GM19025 (cell line): ENCODE data around the gene PSG11.
"Not testable (repeated sequence)": the region's sequence is repeated elsewhere in the genome, so short reads cannot be mapped to it uniquely, and the experiment has no call there.

Experiments used
- ATAC-seq: cut with Tn5 transposase; IDR thresholded peaks from one replicate; pipeline ENCODE4 v1.9.1; 2021; ENCODE audit warnings: mild to moderate bottlenecking, low read depth, moderate library complexity; ENCODE audit not compliant: unreplicated experiment

PSG11 gene

DNA sequence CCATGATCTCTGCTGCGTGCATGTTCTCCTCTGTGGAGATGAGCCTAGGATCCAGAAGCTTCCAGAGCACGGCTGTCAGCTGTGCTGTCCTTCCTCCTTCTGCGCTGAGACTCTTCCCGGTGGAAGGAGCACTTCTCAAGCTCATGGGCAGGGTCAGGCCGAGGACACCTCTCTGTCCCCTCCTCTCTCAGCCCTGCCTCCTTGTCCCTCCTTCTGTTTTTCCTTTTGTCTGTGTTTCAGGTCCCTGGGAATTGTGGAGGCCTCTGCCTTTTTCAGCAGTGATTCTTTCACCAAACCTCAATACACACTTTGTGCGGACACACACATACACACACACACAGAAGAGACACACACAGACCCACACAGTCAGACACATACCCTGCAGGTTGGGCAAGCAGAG is at the start of gene PSG11:
PSG11 (minus strand) TSS at position 101 of the 400 bp plus-strand sequence; CDS start at position 4, 97 bp downstream.
- ATAC-seq, result not testable (repeated sequence)

DNA sequence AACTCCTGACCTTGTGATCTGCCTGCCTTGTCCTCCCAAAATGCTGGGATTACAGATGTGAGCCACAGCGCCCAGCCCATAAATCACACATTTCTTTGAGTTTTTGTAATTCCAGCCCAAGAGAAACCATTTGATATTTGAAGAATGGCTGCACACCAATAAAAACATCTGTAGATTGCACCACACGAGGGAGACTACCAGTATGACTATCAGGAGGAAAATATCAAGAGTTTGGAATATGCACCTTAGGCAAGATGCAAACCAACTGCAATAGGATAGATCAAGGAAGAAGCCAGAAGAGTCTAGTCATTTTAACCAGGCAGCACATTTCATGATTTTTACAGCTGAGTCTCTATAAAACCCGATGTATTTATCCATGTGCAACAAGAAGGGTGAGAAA is 36.1 kb upstream of the PSG11 start:
- ATAC-seq, result not testable (repeated sequence)

DNA sequence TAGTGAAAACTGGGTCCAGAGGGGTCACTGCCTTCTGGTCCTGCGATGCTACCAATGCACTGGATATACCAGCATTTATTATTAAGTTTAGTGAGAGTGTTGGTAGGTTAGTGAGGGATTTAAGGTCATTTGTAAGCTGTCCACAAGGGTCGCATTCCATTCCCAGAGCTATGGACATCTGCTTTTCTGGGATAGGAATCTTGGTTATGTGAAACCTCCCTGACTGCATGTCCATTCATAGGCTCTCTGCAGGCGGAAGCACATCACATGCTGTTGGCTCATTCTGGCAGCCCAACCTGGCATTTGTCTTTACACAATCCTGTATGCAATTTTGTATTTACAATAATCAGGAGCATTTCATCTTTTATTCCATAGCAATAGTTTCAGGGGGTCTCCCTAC is 35.1 kb upstream of the PSG11 start:
- ATAC-seq, result not testable (repeated sequence)

DNA sequence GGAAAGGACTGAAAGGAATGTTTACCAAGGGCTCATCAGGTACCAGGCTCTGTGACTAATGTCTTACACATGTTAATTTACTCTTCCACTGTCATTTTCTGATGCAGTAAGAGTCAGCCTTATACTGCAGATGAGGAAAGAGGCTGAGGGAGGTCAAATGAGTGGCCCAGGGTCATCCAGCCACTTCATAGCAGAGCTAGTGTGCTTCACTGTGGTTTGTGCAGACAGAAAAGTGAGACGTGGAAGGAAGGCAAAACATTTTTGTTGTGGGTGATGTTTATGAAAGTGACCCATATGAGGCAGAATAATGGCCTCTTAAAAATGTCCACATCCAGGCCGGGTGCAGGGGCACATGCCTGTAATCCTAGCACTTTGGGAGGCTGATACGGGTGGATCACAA is 34.0 kb upstream of the PSG11 start:
- not testable (repeated sequence) for ATAC-seq

DNA sequence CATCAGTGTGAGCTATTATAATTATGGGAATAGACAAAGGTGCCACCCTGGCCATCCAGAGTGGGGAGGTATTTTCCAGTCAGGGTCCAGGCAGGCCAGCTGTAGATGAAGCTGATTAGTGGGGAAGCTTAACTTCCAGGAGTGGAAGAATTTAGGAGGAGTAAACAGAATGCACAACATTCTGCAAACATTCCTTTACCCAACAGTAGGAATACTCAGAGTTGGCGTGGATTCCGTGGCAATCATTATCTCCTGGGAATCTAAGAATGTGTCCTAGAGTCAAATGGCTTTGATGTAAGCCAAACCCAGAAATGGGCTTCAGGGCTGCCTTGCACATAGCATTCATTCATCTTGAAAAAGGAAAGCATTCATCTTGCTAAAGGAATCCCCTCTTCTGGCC is 33.2 kb upstream of the PSG11 start:
- ATAC-seq, result not testable (repeated sequence)

DNA sequence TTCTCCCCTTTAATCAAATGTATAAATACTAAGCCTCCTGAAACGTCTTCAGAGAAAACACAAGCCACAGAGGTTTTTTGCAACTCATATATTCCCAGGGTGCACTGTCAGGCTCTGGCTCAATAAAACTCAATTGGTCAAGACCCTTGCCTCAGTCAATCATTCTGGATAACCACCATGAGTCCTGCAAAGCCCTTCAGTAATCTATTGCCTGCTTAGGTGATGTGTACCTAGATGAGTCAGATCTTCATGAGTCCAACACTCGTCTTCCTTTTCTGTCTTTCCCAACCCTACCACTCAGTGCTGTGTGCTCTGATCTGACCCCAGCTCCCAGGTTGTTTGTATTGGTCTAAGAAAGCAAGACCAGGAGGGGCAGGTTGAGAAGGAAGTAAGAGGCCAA is 32.2 kb upstream of the PSG11 start:
- ATAC-seq, result not testable (repeated sequence)

DNA sequence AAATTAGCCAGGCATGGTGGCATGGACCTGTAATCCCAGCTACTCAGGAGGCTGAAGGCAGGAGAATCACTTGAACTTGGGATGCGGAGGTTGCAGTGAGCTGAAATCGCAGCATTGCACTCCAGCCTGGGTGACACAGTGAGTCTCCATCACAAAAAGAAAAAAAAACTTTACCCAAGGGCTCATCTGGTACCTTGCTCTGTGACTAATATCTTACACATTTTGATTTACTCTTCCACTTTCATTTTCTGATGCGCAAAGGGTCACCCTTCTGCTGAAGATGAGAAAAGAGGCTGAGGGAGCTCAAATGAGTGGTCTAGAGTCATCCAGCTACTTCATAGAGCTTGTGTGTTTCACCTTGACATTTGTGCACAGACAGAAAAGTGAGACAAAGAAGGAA is 21.7 kb upstream of the PSG11 start:
- ATAC-seq, result not testable (repeated sequence)

DNA sequence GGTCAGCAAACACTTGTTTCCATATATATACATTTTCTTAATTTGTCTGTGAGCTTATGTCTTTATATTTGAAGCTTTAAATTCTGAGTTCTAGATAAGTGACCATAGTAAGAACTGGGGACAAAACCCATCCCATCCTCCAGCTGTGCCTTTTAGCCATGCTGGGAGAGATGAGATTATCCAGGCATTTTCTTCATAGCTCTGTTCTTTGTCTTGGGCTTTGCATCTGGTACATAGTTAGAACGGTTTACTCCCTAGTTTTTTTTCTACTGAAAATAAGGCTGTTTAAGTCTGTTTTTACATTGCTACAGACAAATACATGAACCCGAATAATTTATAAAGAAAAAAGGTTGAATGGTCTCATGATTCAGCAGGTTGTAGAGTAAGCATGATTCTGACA is 20.3 kb upstream of the PSG11 start:
- not testable (repeated sequence) for ATAC-seq

DNA sequence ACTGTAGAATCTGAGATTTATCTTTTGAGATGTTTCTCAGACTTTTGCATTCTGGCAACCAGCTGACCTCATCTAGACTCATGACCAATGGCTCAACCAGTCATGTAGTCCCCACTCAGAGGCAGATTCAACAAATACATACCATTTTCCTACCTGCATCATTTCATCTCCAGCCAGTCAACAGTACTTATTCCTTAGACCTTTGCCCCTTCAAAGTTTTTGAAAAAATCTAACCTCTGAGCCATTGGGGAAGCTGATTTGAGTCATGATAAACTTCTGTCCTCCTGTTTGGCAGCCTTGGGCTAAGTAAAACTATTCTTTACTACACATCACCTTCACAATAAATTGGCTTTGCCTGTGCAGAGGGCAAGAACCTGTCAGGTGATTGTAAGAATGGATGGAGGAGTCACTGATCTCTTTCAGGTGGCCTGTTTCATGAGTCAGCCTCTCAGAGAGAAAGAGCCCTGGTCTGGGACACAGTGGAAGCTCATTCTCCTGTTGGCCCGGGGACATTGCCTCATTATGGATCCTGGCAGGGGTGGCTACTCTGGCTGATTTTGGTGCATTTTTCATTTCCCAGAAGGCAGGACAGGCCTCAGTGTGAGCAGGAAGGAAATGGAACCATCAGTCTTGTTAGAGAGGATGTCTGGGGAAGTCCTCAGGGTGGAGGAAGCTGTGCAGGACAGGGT is 17.4 kb upstream of the PSG11 start:
- ATAC-seq, result not testable (repeated sequence)

DNA sequence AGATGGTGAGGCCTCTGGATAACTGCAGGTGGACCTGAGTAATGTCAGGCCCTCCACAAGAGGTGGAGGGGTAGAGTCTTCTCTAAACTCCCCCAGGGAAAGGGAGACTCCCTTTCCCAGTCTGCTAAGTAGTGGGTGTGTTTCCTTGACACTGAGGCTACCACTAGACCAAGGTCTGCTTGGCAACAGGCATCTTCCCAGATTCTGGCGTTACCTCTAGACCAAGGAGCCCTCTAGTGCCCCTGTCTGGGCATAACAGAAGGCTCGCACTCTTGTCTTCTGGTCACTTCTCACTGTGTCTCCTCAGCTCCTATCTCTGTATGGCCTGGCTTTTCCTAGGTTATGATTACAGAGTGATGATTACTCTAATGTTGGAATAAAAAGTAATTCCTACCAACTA is 5.4 kb upstream of the PSG11 start:
- not testable (repeated sequence) for ATAC-seq

DNA sequence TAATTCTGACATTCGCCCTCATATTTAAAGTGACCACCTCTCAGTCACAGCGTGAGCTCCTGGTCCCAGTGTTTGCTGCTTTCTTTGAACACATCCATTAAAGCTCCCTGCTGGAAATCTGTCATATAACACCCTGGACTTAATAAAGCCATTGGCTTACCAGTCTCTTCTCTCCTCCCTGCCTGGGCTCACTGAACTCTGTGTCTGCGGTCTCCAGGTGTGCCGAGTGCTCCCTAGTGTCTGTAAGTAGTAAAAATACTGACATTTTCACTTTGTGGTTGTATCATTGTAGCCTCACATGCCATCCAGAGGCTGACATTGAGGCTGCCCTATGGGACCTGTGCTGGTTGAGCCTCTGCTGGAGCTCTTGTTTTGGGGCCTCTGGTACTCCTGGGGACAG is 2.6 kb upstream of the PSG11 start:
- no peak for ATAC-seq

DNA sequence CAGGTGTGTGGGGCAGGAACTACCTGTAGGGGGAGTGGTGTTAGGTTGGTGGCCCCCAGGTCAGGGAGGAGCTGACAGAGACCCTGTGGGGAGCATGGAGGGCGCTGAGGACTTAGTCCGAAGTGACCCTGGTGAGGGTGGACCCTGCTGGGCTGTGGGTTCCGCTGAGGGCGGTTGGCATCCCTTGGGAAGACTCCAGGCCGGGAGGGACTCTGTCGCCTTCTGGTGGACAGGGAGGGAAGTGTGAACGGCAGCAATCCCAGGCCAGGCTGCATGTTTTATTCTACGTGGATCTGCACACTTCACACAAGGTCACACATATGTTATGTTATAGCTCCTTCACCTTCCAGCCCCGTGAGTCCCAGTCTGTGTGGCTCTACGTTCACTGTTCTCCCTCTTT is 1.7 kb upstream of the PSG11 start:
- not testable (repeated sequence) for ATAC-seq

DNA sequence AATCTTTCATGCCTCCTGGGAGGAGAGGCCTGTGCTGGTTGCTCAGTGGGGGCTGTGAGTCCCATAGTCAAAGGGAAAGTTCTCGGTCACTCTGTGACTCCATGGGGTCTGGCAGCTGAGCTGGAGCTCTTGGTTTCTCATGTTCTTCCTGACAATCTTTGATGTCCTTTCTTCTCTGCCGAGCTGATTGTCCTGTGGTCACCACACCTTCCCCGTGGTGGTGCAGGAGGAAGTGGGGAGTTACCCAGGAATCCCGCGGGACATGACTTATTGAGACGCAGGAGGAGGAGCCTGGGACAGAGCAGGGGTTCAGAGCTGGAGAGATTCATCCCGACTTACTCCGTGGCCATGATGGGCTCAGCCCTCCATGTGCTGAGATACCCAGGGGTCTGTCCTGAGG is 792 bp upstream of the PSG11 start:
- not testable (repeated sequence) for ATAC-seq

DNA sequence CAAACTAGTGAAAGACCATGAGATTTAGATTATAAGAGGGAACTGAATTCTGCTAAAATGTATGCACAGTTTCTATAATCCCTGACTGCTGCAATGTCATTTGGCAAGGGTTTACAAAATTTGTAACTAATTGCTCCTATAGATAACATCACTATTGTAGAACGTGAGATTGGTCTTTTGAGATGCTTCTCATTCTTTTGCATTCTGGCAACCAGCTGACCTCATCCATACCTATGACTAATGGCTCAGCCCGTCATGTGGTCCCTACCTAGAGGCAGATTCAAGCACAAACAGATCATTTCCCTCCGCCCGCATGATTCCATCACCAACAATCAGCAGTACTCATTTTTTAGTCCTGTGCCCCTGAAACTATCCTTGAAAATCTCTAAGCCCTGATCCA is 4.2 kb downstream of the PSG11 start:
- ATAC-seq, result not testable (repeated sequence)

DNA sequence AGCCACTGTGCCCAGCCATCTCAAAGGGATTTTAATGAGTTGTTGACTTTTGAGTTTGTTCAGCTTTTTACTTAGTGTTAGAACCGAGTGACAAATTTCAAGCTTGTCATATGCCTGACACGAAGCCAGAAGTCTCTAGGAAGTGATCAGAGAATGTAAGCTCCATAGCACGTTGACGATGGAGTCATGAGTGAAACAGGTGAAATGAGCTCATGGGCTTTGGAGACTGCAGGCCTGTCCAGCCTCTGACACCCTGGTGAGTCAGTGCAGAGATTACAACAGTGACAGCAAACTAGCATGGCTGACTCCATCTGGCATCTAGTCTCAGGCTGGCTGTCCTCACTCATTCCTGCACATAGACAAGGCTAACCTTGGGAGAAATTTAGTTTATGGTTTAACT is 4.6 kb downstream of the PSG11 start:
- ATAC-seq, result not testable (repeated sequence)

DNA sequence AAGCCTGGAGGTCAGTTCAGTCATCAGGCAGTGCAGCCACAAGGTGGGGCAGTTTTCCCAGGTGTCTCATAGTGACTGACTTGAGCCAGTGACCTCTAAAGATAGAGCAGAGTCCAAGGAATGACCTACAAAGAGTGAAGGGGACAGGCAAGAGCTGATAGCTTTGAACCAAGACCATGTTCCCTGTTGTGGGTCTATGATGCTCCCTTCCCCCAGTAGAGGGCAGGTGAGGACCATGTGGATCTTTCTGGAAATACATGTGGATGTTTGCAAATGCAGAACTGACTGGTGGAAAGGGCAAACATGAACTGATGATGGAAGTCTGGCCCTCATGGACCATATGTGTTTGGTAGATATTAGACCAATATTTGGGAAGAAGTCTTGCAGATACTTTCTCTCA is 6.7 kb downstream of the PSG11 start:
- ATAC-seq, result not testable (repeated sequence)

DNA sequence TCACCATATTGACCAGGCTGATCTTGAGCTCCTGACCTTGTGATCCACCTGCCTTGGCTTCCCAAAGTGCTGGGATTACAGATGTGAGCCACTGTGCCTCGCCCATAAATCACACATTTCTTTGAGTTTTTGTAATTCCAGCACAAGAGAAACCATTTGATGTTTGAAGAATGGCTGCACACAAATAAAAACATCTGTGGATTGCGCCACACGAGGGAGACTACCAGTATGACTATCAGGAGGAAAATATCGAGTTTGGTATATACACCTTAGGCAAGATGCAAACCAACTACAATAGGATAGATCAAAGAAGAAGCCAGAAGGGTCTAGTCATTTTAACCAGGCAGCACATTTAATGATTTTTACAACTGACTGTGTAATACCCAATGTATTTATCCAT is 20.4 kb downstream of the PSG11 start:
- ATAC-seq, result not testable (repeated sequence)

DNA sequence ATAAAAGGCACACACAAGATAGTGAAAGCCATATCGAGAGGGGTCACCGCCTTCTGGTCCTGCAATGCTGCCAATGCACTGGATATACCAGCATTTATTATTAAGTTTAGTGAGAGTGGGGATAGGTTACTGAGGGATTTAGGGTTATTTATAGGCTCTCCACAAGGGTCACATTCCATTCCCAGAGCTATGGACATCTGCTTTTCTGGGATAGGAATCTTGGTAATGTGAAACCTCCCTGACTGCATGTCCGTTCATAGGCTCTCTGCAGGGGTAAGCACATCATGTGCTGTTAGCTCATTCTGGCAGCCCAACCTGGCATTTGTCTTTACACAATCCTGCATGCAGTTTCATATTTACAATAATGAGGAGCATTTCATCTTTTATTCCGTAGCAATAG is 21.4 kb downstream of the PSG11 start:
- not testable (repeated sequence) for ATAC-seq

DNA sequence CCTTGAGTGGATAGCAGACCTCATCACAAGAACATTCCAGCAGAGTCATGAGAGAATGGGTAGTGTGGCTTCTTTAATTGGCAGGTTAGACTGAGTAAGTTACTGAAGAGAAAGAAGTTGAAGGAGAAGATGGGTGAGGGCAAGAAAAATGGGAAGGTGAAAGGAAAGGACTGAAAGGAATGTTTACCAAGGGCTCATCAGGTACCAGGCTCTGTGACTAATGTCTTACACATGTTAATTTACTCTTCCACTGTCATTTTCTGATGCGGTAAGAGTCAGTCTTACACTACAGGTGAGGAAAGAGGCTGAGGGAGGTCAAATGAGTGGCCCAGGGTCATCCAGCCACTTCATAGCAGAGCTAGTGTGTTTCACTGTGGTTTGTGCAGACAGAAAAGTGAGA is 22.6 kb downstream of the PSG11 start:
- not testable (repeated sequence) for ATAC-seq

DNA sequence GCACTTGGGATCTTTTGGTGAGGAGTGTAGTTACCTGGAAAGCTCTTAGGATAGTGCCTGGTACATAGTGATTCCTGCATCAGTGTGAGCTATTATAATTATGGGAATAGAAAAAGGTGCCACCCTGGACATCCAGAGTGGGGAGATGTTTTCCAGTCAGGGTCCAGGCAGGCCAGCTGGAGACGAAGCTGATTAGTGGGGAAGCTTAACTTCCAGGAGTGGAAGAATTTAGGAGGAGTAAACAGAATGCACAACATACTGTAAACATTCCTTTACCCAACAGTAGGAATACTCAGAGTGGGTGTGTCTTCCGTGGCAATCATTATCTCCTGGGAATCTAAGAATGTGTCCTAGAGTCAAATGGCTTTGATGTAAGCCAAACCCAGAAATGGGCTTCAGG is 23.3 kb downstream of the PSG11 start:
- ATAC-seq, result not testable (repeated sequence)

DNA sequence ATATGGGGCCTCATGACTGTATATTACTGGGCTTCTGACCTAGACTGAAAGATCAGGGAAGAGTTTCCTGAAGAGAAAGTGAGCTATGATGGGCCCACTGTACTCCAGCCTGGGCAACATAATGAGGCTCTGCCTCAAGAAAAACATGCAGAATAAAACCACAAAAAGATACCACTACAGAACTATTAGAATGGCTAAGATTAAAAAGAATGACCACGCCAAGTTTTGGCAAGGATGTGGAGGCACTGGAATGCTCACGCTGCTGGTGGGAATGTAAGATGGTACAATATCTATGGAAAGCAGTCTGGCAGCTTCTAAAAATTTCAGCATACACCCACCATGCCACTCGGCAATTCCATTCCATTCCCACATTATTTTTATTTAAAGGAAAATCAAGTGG is 30.1 kb downstream of the PSG11 start:
- not testable (repeated sequence) for ATAC-seq

DNA sequence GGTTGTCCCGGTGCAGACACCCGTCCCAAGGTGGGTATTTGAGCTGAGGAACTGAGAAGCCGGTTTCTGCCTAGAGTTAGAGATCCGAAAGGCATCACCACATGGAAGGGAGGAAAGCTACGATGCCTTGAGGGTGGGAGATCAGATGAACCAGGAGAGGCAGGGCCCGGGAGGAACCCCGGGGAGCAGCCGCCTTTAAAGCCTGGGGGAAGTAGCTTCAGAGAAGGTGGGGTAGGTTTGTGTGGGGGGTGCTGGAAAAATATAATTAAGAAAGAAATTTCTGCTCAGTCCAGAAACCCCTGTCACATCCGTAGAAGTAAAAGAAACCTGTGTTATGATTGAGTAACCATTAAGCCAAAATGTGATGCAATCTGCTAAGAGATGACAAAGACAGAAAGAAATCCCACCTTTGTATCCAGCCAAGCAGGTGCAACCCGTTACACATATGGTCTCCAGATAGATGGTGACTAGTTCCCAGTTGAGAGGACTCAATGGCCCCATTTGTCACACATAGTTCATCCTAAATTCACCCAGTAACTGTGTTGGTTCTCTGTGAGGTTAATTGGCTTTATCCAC is 34.2 kb downstream of the PSG11 start:
- not testable (repeated sequence) for ATAC-seq
